ENCODE measurements around the gene TRIP12.
"Not testable (repeated sequence)": the region's sequence is repeated elsewhere in the genome, so short reads cannot be mapped to it uniquely, and the experiment has no call there.

TRIP12 gene

DNA sequence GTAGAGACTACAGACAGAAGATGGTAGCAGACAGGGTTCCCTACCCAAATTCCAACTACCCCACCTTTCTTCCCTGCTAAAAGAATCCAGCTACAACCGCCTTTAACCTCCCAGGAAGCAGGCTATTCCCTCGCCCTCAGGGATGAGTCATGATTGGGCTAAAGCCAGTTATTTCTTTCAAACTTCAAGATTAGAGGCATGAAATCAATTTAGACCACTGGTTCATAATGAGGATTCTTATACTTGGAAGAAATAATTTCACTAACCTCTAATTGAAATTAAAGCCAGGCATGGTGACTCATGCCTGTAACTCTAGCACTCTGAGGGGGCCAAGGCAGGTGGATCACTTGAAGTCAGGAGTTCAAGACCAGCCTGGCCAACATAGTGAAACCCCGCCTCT lies 20.0 kb downstream of the TRIP12 start:
- no peaks in the 10 kb centered on the region for H3K9me3 ChIP-seq (ENCODE audit: control insufficient read depth, insufficient read depth, low read length)
- no peaks in the 10 kb centered on the region for H3F3A ChIP-seq (ENCODE audit: control insufficient read depth, insufficient read depth)
- no peak overlapping the region for H3K27ac ChIP-seq (ENCODE audit: low read depth, low read length)
- 0 out of 2 replicates have a peak, but pooled peaks cover 2% of the 10 kb centered on the region for H3K4me1 ChIP-seq (ENCODE audit: control insufficient read depth, low read length)
- H3K4me3 ChIP-seq (ENCODE audit: low read length): no peak overlapping the region
- H3K27me3 ChIP-seq (ENCODE audit: control insufficient read depth, low read length): no peaks in the 10 kb centered on the region
- H3K79me2 ChIP-seq (ENCODE audit: control insufficient read depth, low read length): peaks cover 92% of the 10 kb centered on the region
- peaks cover 20% of the 10 kb centered on the region for H3K36me3 ChIP-seq (ENCODE audit: control insufficient read depth, low read length)
- H3K9me2 ChIP-seq (replicated peaks; ENCODE audit: control insufficient read depth, low read length): no peaks in the 10 kb centered on the region
- no peak overlapping the region for H3K4me2 ChIP-seq (ENCODE audit: low read length)
- H4K20me1 ChIP-seq (ENCODE audit: control insufficient read depth, insufficient read depth, low read depth, low read length): peaks cover 12% of the 10 kb centered on the region
- no peak for TF ChIP-seq EZH2phosphoT487 (IDR thresholded peaks at IDR 0.05; ENCODE audit: borderline replicate concordance, low read length)
- TF ChIP-seq CTCF (IDR thresholded peaks at IDR 0.05; ENCODE audit: low read depth, low read length, poor library complexity, severe bottlenecking): no peak

GRCh38 chr2:229900514-229900913 lies 21.3 kb downstream of the TRIP12 start:
- not testable (repeated sequence) for H3K27me3 ChIP-seq (ENCODE audit: control insufficient read depth, low read length); H3K4me1 ChIP-seq (ENCODE audit: control insufficient read depth, low read length); H3K9me2 ChIP-seq (replicated peaks; ENCODE audit: control insufficient read depth, low read length); H3K4me2 ChIP-seq (ENCODE audit: low read length); H3F3A ChIP-seq (ENCODE audit: control insufficient read depth, insufficient read depth); H3K27ac ChIP-seq (ENCODE audit: low read depth, low read length); H3K9me3 ChIP-seq (ENCODE audit: control insufficient read depth, insufficient read depth, low read length); H3K4me3 ChIP-seq (ENCODE audit: low read length)
- Histone ChIP-seq H3K79me2 (ENCODE audit: control insufficient read depth, low read length) (peaks cover 92% of the 10 kb centered on the region), H3K36me3 (ENCODE audit: control insufficient read depth, low read length) (peaks cover 17% of the 10 kb centered on the region), H4K20me1 (ENCODE audit: control insufficient read depth, insufficient read depth, low read depth, low read length) (peaks cover 12% of the 10 kb centered on the region)

DNA sequence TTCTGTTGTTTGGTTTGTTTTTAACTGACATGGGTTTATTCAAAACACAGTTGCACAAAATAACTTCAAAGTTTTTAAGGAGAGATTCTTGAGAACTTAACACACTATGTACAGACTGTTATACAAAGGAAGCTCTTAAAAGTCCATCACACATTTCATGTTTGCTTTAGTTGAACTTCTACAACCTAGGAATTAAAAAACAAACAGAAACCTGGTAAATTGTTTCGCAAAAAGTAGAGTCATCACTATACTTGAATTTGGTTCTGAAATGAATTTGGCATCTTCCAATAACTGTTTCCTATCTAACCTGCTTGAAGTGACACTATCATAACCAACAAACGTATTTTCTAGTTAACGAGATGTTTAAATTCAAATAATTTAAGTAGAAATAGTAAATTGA lies 21.8 kb downstream of the TRIP12 start:
- 0 out of 2 replicates have a peak, but pooled peaks cover 3% of the 10 kb centered on the region for H3K4me1 ChIP-seq (ENCODE audit: control insufficient read depth, low read length)
- H3K4me3 ChIP-seq (ENCODE audit: low read length): no peak overlapping the region
- no peak overlapping the region for H3K4me2 ChIP-seq (ENCODE audit: low read length)
- H3K9me2 ChIP-seq (replicated peaks; ENCODE audit: control insufficient read depth, low read length): no peaks in the 10 kb centered on the region
- no peaks in the 10 kb centered on the region for H3F3A ChIP-seq (ENCODE audit: control insufficient read depth, insufficient read depth)
- TF ChIP-seq CTCF (IDR thresholded peaks at IDR 0.05; ENCODE audit: low read depth, low read length, poor library complexity, severe bottlenecking) (no peak), EZH2phosphoT487 (IDR thresholded peaks at IDR 0.05; ENCODE audit: borderline replicate concordance, low read length) (no peak)
- H3K27me3 ChIP-seq (ENCODE audit: control insufficient read depth, low read length): no peaks in the 10 kb centered on the region
- H3K36me3 ChIP-seq (ENCODE audit: control insufficient read depth, low read length): peaks cover 15% of the 10 kb centered on the region
- H4K20me1 ChIP-seq (ENCODE audit: control insufficient read depth, insufficient read depth, low read depth, low read length): peaks cover 12% of the 10 kb centered on the region
- H3K79me2 ChIP-seq (ENCODE audit: control insufficient read depth, low read length): peaks cover 91% of the 10 kb centered on the region
- H3K27ac ChIP-seq (ENCODE audit: low read depth, low read length): no peak overlapping the region
- H3K9me3 ChIP-seq (ENCODE audit: control insufficient read depth, insufficient read depth, low read length): no peaks in the 10 kb centered on the region

GRCh38 chr2:229899604-229900003 lies 22.2 kb downstream of the TRIP12 start:
- H3K4me1 ChIP-seq (ENCODE audit: control insufficient read depth, low read length): 0 out of 2 replicates have a peak, but pooled peaks cover 3% of the 10 kb centered on the region
- no peak for TF ChIP-seq CTCF (IDR thresholded peaks at IDR 0.05; ENCODE audit: low read depth, low read length, poor library complexity, severe bottlenecking)
- TF ChIP-seq EZH2phosphoT487 (IDR thresholded peaks at IDR 0.05; ENCODE audit: borderline replicate concordance, low read length): no peak
- no peak overlapping the region for H3K4me2 ChIP-seq (ENCODE audit: low read length)
- H3K36me3 ChIP-seq (ENCODE audit: control insufficient read depth, low read length): peaks cover 16% of the 10 kb centered on the region
- peaks cover 12% of the 10 kb centered on the region for H4K20me1 ChIP-seq (ENCODE audit: control insufficient read depth, insufficient read depth, low read depth, low read length)
- peaks cover 91% of the 10 kb centered on the region for H3K79me2 ChIP-seq (ENCODE audit: control insufficient read depth, low read length)
- no peak overlapping the region for H3K27ac ChIP-seq (ENCODE audit: low read depth, low read length)
- H3K27me3 ChIP-seq (ENCODE audit: control insufficient read depth, low read length): no peaks in the 10 kb centered on the region
- no peaks in the 10 kb centered on the region for H3K9me2 ChIP-seq (replicated peaks; ENCODE audit: control insufficient read depth, low read length)
- no peaks in the 10 kb centered on the region for H3F3A ChIP-seq (ENCODE audit: control insufficient read depth, insufficient read depth)
- H3K9me3 ChIP-seq (ENCODE audit: control insufficient read depth, insufficient read depth, low read length): no peaks in the 10 kb centered on the region
- H3K4me3 ChIP-seq (ENCODE audit: low read length): no peak overlapping the region
